Measurements from ENCODE around the gene RASSF3.

DNA sequence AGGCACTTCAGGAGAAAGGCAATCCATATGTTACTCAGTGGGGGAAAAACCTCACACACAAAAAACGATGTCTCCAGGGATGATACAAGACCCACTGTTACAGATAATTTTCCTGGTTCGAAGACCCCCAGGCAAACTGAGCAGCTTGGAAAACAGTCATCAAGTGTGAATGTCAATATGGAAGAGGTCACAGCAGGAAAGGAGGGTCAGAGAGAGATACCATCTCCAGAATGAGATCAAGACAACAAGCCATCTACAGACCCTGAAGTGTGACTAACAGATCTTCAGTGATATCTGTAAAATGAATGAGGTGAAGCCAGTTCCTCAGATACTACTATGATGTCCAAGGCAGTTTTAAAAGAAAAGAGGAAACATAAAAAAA, 120.3 kb downstream of the RASSF3 start:
- TF ChIP-seq CTCF (IDR thresholded peaks at IDR 0.05; ENCODE audit: borderline replicate concordance, extremely low read depth, low read length, poor library complexity, severe bottlenecking) (no peak), EZH2 (IDR thresholded peaks at IDR 0.05; ENCODE audit: borderline replicate concordance, low read depth, low read length, severe bottlenecking) (no peak)

Data from DND-41 (cell line).